Adrenal gland (tissue), 5 donors: ENCODE results near the gene STARD9.

Source experiments
- POLR2A ChIP-seq, 2 donors: fragments of 450-650 bp; IDR thresholded peaks; one replicate each; pipeline ENCODE4 v1.6.1; 2017; ENCODE audit warnings: antibody characterized with exemption in 2 of 2, mild to moderate bottlenecking in 2 of 2, moderate library complexity in 1 of 2
- TF ChIP-seq, protein P1 (sequence below), 6 experiments: fragments of 450-650 bp in 4 of 6; fragments of 200-600 bp in 2 of 6; sonication (generic) in 1 of 6; IDR thresholded peaks; 1 replicate in 5 of 6; 2 replicates in 1 of 6; pipeline versions ENCODE4 v1.5.1 to v1.8.0; 2016 to 2021; ENCODE audit warnings: antibody characterized with exemption in 6 of 6, mild to moderate bottlenecking in 2 of 6, moderate library complexity in 1 of 6
- donor health status: DM: no; HTN: no; CAD: no.

DNA sequence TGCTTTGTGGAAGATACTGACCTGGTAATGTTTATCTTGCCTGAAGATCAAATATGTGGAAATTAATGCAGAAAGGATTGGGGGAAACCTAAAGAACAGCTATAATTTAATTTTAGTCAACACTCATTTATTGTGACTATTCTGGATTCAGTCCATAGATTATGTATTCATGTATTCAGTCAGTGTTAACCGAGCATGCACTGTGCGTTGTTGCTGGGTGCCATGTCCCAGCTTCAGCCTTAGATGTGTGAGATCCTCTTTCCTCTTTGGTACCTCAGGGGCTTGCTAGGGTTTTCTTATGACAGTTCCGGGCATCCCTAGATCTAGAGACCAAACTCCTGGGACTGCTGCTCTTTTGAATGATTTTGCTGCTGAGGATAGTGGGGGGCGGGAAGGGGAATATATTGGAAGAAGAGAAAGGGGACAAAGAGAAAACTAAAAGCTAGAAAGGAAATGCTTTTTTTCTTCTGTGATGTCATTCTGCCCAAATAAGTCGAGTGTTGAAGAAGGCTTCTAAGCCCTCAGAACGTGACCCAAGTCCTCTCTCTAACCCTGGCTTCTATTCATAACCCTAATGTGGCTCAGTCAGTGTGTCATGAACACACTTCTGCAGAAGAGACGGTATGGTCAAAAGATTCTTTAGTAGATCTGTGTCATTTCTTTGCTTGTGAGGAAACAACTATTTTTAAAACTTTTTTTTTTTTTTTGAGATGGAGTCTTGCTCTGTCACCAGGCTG lies 33.5 kb downstream of the STARD9 start:
- TF ChIP-seq POLR2A (IDR thresholded peaks at IDR 0.05): no peak
- TF ChIP-seq, protein P1, sequence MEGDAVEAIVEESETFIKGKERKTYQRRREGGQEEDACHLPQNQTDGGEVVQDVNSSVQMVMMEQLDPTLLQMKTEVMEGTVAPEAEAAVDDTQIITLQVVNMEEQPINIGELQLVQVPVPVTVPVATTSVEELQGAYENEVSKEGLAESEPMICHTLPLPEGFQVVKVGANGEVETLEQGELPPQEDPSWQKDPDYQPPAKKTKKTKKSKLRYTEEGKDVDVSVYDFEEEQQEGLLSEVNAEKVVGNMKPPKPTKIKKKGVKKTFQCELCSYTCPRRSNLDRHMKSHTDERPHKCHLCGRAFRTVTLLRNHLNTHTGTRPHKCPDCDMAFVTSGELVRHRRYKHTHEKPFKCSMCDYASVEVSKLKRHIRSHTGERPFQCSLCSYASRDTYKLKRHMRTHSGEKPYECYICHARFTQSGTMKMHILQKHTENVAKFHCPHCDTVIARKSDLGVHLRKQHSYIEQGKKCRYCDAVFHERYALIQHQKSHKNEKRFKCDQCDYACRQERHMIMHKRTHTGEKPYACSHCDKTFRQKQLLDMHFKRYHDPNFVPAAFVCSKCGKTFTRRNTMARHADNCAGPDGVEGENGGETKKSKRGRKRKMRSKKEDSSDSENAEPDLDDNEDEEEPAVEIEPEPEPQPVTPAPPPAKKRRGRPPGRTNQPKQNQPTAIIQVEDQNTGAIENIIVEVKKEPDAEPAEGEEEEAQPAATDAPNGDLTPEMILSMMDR (IDR thresholded peaks at IDR 0.05): no peak
